Measurements from ENCODE around the gene DHCR24. TPM values are rescaled to one million over a fixed set of nuclear protein-coding genes. Genes with fewer than 3 reads are reported as not detected.

The DHCR24 gene
- polyA plus RNA-seq, 1 donor (not counting 4 experiments of a cell fraction or from before 2014, with no cell fraction given) = 363 TPM

DNA sequence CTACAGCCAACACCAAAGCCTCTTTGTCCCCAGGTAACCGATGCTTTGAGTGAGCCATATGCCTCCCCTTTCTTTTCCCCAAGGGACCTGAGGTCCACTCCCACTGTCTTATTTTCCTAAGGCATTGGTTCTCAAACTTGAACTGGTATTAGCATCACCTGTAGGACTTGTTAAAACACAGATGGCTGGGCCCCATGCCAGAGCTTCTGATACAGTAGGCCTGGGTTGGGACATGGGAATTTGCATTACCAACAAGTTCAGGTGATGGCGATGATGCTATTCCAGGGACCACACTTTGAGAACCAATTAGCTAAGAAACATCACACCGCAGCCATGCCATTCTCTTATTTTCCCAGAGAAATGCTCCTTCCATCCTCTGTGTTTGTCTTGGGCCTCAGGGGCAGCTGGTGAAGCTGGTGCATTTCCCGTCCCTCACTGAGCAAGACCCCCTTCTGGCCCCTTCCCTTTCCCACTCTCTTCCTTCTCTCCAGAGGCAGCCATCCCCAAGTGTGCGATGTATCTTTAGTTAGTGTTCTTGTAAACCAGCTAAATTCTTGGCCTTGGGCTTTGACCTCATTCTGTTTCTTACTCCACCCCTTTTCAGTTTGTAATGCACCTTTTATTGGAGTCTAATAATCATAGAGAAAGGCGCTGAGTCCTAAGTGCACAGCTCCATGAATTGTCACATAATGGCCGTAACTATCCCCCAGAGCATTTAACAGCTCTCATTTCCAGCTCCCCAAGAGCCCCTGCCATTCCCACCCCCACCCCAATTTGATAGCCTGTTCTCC lies 71.7 kb downstream of the DHCR24 start:
- Histone ChIP-seq H4K20me1 (ENCODE audit: control insufficient read depth, extremely low read depth, insufficient read depth, low read length) (no peaks in the 10 kb centered on the region), H3K9ac (ENCODE audit: control insufficient read depth, extremely low read depth, insufficient read depth, low read length) (no peak overlapping the region), H3K9me1 (ENCODE audit: control insufficient read depth, extremely low read depth, insufficient read depth, low read length) (no peaks in the 10 kb centered on the region), H3K4me3 (ENCODE audit: control insufficient read depth in 2 of 3, extremely low read depth in 1 of 3, insufficient read depth in 2 of 3, low read depth in 1 of 3, low read length in 3 of 3) (no peak overlapping the region), H3K27me3 (ENCODE audit: control insufficient read depth, extremely low read depth, insufficient read depth, low read length) (peaks cover 7% of the 10 kb centered on the region), H3K4me2 (ENCODE audit: control insufficient read depth, extremely low read depth, insufficient read depth, low read depth, low read length) (no peak overlapping the region), H3K36me3 (ENCODE audit: control insufficient read depth in 2 of 2, extremely low read depth in 1 of 2, insufficient read depth in 2 of 2, low read length in 2 of 2) (no peaks in the 10 kb centered on the region), H3K9me3 (ENCODE audit: control insufficient read depth, low read depth, low read length) (no peaks in the 10 kb centered on the region), H3K79me2 (ENCODE audit: control insufficient read depth, insufficient read depth, low read length) (no peaks in the 10 kb centered on the region), H2AFZ (ENCODE audit: control insufficient read depth, low read length) (no peak overlapping the region), H3K27ac (ENCODE audit: control insufficient read depth, insufficient read depth, low read length) (no peak overlapping the region), H3K4me1 (ENCODE audit: control insufficient read depth, extremely low read depth, insufficient read depth, low read length) (peaks cover 10% of the 10 kb centered on the region)
- dilution Hi-C loops (cut with MboI; ENCODE audit: extremely low pct_ligation_motif_present, low sequenced_read_pairs) = no loop called here
- no peak for FAIRE-seq
- no peak for TF ChIP-seq EZH2 (IDR thresholded peaks at IDR 0.05; ENCODE audit: low read length)
- TF ChIP-seq, protein P1, sequence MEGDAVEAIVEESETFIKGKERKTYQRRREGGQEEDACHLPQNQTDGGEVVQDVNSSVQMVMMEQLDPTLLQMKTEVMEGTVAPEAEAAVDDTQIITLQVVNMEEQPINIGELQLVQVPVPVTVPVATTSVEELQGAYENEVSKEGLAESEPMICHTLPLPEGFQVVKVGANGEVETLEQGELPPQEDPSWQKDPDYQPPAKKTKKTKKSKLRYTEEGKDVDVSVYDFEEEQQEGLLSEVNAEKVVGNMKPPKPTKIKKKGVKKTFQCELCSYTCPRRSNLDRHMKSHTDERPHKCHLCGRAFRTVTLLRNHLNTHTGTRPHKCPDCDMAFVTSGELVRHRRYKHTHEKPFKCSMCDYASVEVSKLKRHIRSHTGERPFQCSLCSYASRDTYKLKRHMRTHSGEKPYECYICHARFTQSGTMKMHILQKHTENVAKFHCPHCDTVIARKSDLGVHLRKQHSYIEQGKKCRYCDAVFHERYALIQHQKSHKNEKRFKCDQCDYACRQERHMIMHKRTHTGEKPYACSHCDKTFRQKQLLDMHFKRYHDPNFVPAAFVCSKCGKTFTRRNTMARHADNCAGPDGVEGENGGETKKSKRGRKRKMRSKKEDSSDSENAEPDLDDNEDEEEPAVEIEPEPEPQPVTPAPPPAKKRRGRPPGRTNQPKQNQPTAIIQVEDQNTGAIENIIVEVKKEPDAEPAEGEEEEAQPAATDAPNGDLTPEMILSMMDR (optimal IDR thresholded peaks at IDR 0.05 in 1 of 3, IDR thresholded peaks at IDR 0.05 in 1 of 3, conservative IDR thresholded peaks at IDR 0.05 in 1 of 3; ENCODE audit: extremely low read depth in 1 of 3, insufficient read depth in 2 of 3, low read length in 3 of 3) = no peak
- no peak for DNase-seq (ENCODE audit: low read depth, low spot score)

DNA sequence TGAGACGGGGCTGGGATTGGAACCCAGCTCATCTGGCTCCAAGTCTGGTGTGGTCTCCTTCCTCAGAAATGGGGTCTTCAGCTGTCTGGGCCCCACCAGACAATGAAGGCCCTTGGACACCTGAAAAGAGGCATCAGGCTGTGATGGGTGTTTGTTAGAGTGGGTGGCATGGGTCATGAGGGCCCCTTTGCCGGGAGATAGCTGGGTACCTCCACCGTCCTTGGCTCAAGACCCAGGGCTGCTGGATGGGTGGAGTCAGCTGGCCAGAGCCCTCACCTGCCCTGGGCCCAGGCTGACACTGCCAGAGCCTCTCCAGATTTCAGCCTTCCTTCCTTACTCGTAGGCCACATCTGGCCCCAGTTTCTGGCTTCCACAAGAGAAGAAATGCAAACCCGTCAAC lies 72.4 kb downstream of the DHCR24 start:
- TF ChIP-seq EZH2 (IDR thresholded peaks at IDR 0.05; ENCODE audit: low read length) = no peak
- TF ChIP-seq, protein P1 (optimal IDR thresholded peaks at IDR 0.05 in 1 of 3, IDR thresholded peaks at IDR 0.05 in 1 of 3, conservative IDR thresholded peaks at IDR 0.05 in 1 of 3; ENCODE audit: extremely low read depth in 1 of 3, insufficient read depth in 2 of 3, low read length in 3 of 3) = no peak
- no peaks in the 10 kb centered on the region for H3K9me1 ChIP-seq (ENCODE audit: control insufficient read depth, extremely low read depth, insufficient read depth, low read length)
- peaks cover 10% of the 10 kb centered on the region for H3K4me1 ChIP-seq (ENCODE audit: control insufficient read depth, extremely low read depth, insufficient read depth, low read length)
- no peaks in the 10 kb centered on the region for H3K36me3 ChIP-seq (ENCODE audit: control insufficient read depth in 2 of 2, extremely low read depth in 1 of 2, insufficient read depth in 2 of 2, low read length in 2 of 2)
- dilution Hi-C loops (cut with MboI; ENCODE audit: extremely low pct_ligation_motif_present, low sequenced_read_pairs) = no loop called here
- H3K79me2 ChIP-seq (ENCODE audit: control insufficient read depth, insufficient read depth, low read length) = no peaks in the 10 kb centered on the region
- H4K20me1 ChIP-seq (ENCODE audit: control insufficient read depth, extremely low read depth, insufficient read depth, low read length) = no peaks in the 10 kb centered on the region
- no peak overlapping the region for H3K4me2 ChIP-seq (ENCODE audit: control insufficient read depth, extremely low read depth, insufficient read depth, low read depth, low read length)
- H3K4me3 ChIP-seq (ENCODE audit: control insufficient read depth in 2 of 3, extremely low read depth in 1 of 3, insufficient read depth in 2 of 3, low read depth in 1 of 3, low read length in 3 of 3) = no peak overlapping the region
- DNase-seq (ENCODE audit: low read depth, low spot score) (no peak), FAIRE-seq (no peak)
- H3K27ac ChIP-seq (ENCODE audit: control insufficient read depth, insufficient read depth, low read length) = no peak overlapping the region
- H3K9ac ChIP-seq (ENCODE audit: control insufficient read depth, extremely low read depth, insufficient read depth, low read length) = no peak overlapping the region
- peaks cover 7% of the 10 kb centered on the region for H3K27me3 ChIP-seq (ENCODE audit: control insufficient read depth, extremely low read depth, insufficient read depth, low read length)
- no peaks in the 10 kb centered on the region for H3K9me3 ChIP-seq (ENCODE audit: control insufficient read depth, low read depth, low read length)
- no peak overlapping the region for H2AFZ ChIP-seq (ENCODE audit: control insufficient read depth, low read length)

Measured in keratinocyte (primary cell).